NCI-H526 (cell line): Measurements from ENCODE around the gene ACE.

Source experiments
- DNase-seq, 2 experiments: peaks; one replicate each; lab custom pipeline; 2025; lab: John Stamatoyannopoulos, UW

ACE gene

GRCh38 chr17:63491413-63491812 lies 14.6 kb downstream of the ACE start:
- DNase-seq, result no peak

- no peak for DNase-seq
These were observed 15.2 kb downstream of the ACE start for GRCh38 chr17:63491977-63492618.

- no peak for DNase-seq
These were observed 16.1 kb downstream of the ACE start for GRCh38 chr17:63492940-63493339.

GRCh38 chr17:63493411-63493810 lies 16.6 kb downstream of the ACE start:
- DNase-seq, result no peak

DNA sequence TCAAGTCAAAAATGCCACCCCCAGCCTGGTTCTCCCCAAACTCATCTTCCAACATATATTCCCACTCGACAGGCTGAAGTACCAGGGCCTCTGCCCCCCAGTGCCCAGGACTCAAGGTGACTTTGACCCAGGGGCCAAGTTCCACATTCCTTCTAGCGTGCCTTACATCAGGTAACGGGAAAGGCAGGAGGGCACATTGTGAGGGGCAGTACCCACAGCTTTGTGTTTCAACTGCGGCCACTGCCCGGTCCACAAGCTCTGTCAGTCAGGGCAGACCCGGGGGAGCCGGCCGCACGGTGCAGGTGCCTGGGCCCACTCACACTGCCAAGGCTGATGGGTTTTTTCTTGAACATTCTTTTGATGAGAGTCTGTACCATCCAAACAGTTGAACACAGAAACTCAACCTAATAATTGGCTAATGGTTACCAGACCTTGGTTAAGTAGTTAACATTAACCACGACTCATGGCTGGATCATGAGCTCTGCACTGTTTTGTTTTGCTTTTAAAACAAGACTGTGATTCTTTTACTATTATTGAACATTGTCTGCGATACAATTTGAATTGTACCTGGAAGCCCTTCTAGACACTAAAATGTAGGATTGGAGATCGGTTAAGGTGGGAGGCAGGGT lies 17.6 kb downstream of the ACE start:
- DNase-seq, result no peak

DNA sequence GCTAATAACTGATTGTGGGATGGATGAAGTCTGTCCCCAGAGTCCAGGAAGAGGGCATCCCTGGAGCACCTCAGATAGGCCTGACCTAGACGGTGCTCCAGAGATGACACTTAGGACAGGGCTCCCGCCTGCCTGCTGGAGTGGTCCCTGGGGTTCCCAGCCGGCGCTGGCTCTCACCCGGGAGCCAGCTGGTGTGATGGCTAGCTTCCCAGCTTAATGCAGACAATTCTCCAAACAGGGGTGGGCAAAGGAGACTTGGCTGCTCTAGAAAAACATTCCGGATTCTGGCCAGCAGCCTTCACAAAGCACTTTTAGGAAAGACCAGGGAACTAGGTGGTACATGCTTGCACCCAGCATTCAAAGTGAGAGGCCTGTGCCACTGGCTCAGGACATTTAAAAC lies 18.6 kb downstream of the ACE start:
- DNase-seq, result no peak

DNA sequence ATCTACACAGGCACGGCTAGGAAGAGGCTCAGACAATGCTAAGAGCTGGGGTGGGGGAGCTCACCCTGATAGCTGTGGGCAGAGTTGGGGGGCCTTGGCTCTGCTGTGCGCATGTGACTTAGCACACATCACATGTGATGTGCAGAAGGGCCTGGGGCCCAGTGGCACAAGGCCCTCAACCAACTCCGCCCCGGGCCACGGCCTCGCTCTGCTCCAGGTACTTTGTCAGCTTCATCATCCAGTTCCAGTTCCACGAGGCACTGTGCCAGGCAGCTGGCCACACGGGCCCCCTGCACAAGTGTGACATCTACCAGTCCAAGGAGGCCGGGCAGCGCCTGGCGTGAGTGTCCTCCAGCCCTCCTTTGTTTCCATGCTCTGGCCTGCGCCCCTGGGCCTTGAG lies 19.3 kb downstream of the ACE start:
- no peak for DNase-seq

DNA sequence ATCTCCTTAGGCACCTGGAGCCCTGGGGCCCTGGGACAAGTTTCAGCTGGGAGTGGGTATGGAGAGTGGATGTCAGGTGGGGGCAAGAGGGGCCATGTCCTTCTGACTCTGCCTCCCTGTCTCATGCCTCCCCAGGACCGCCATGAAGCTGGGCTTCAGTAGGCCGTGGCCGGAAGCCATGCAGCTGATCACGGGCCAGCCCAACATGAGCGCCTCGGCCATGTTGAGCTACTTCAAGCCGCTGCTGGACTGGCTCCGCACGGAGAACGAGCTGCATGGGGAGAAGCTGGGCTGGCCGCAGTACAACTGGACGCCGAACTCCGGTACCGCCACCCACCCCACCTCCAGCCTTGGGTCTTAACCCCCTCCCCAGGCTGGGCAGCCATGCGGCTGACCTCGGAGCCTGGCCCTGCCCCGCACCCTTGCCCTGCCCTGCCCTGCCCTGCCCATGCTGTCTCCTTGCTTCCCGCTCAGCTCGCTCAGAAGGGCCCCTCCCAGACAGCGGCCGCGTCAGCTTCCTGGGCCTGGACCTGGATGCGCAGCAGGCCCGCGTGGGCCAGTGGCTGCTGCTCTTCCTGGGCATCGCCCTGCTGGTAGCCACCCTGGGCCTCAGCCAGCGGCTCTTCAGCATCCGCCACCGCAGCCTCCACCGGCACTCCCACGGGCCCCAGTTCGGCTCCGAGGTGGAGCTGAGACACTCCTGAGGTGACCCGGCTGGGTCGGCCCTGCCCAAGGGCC lies 20.0 kb downstream of the ACE start:
- no peak for DNase-seq

GRCh38 chr17:63497708-63498483 lies 21.0 kb downstream of the ACE start:
- DNase-seq, result peak; percentile 10 to 62

GRCh38 chr17:63498626-63499195 lies 21.9 kb downstream of the ACE start:
- DNase-seq, result no peak

DNA sequence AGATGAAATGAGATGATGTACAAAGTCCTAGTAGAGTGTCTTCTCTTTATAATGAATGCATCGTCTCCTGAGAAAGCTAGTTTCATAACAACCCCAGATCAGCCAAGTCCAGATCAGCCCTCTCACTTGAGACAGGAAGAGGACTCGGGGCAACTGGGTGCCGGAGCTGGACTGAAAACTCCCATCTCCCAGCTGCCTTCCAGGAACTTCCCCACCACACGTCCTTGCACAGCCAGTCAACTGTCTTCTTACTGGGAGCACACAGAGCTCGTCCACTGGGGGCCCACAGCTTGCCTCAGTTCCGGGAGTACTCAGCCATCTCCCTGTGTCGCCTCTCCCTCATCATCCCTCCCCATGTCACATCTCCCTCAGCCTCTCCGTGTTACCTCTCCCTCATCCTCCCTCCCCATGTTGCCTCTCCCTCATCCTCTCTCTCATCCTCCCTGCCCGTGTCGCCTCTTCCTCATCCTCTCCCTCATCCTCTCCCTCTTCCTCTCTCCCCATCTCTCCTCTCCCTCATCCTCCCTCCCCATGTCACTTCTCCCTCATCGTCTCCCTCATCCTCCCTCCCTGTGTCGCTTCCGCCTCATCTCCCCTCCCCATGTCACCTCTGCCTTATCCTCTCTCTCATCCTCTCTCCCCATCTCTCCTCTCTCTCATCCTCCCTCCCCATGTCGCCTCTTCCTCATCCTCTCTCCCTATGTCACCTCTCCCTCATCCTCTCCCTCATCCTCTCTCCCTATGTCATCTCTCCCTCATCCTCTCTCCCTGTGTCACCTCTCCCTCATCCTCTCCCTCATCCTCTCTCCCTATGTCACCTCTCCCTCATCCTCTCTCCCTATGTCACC lies 23.9 kb downstream of the ACE start:
- DNase-seq, result no peak

DNA sequence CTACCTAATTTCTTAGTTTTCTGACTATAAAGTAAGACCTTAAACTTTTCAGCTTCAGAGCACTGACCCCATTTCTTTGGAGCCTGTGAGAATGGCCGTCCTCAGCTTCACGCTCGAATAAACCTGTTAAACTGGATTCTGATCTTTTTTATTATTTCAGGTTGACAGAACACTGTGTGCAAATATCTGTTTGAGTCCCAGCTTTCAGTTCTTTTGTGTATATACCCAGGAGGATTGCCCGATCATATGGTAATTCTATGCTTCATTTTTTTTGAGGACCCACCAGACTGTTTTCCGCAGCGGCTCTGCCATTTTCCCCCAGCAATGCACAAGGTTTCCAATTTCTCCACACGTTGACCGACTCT lies 26.5 kb downstream of the ACE start:
- peak in 1 of 2 experiments; percentile 42 for DNase-seq

DNA sequence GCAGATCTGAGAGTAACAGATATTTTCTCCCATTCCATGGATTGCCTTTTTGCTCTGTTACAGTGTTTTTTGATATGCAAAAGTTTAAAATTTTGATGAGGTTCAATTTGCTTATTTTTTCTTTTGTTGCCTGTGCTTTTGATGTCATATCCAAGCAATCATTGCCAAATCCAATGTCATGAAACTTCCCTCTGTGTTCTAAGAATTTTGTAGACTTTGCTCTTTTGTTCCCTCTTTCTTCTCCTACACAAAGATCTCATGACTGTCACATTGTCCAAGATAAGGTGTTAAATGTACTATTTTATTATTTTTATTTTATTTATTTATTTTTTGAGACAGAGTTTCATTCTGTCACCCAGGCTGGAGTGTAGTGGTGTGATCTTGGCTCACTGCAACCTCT lies 27.4 kb downstream of the ACE start:
- no peak for DNase-seq

DNA sequence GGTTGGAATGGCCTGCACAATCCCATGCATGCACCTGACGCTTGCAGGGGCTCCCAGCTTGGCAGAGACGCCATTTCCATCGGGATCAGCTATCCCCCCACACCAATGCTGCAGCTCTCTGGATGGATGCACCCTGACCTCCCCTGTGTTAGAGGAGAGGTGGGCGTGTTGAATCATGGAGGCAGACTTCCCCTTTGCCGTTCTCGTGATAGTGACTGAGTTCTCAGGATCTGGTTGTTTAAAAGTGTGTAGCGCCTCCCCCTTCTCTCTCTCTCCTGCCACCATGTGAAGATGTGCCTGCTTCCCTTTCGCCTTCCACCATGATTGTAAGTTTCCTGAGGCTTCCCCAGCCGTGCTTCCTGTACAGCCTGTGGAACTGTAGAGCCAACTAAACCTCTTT lies 28.5 kb downstream of the ACE start:
- DNase-seq, result no peak

DNA sequence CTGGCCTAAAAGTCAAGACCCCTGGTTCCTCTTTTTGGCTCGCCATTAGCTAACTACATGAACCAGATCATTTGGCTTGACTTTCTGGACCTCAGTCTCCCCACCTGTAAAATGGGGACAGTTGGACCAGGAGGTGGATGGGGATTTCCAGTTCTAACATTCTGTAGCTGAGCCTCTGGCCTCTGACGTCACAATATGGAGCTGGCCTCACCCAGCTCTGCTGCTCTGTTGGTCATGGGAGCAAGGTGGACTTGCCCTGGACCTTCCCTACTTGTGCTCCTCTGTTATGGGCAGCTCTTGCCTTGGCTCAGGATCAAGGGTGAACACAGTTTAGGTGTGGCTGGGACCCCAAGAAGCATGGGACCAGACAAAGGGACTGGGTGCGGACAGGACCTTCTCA lies 29.8 kb downstream of the ACE start:
- DNase-seq, result no peak

DNA sequence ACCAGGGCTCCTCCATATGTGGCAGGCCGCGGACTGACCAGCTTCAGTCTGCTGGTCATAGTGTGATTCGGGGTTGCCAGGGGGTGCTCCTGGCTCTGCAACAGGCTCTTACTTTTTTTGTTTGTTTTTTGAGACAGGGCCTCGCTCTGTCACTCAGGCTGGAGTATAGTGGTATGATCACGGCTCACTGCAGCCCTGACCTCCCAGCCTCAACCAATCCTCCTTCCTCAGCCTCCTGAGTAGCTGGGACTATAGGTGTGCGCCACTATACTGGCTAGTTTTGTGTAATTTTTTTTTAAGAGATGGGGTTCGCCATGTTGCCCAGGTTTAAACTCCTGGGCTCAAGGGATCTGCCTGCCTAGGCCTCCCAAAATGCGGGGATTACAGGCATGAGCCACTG lies 34.5 kb downstream of the ACE start:
- DNase-seq, result no peak

DNA sequence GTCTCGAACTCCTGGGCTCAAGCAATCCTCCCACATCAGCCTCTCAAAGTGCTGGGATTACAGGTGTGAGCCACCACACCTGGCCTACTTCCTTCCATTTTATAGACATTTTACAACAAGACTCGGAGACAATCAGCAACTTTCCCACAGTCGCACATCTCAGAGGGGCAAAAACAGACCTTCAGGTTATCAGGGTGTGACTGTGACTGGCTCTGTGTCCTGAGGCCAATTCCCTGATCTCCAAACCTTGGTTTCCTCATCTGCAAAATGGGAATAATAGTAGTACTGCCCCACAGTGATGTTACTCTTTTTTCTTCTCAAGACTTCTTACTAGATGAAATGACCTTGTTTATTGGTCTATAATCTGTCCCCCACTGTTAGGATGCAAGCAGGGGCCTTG lies 35.5 kb downstream of the ACE start:
- no peak for DNase-seq

DNA sequence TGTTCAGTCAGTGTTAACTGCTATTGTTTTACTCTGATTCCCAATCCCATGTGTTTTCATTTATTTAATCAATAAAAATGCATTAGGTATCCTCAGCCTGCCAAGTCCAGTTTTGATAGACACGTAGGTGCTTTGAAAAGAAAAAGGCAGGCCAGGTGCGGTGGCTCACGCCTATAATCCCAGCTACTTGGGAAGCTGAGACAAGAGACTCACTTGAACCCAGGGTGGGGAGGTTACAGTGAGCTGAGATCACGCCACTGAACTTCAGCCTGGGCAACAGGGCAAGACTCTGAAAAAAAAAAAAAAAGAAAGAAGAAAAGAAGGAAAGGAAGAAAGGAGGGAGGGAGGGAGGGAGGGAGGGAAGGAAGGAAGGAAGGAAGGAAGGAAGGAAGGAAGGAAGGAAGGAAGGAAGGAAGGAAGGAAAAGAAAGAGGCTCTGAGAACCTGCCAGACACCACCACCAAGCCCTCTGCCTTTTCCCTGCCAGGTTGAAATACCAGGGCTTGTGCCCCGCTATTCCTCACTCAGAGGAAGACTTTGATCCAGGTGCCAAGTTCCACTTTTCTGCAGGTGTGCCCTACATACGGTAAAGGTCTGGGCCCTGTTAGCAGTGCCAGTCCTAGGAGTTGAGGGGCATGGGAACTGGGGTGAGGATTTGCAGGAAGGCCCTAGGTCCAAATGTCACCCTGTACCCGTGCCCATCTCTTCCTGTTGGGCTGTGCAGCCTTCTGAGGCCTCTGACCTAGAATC lies 36.2 kb downstream of the ACE start:
- no peak for DNase-seq

DNA sequence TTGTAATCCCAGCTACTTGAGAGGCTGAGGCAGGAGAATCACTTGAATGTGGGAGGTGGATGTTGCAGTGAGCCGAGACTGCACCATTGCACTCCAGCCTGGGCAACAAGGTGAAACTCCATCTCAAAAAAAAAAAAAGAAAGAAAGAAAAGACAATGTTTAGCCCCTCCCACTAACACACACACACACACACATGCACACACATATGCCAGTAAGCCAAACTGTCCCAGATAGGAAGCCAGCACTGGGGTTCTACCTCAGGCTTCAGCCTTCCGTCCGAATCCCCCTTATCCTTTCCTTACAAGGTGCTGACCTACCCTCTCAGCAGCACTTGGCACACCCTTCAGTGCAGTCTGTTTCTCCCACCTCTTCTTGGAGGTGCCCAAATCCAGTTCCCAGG lies 37.6 kb downstream of the ACE start:
- DNase-seq, result no peak

DNA sequence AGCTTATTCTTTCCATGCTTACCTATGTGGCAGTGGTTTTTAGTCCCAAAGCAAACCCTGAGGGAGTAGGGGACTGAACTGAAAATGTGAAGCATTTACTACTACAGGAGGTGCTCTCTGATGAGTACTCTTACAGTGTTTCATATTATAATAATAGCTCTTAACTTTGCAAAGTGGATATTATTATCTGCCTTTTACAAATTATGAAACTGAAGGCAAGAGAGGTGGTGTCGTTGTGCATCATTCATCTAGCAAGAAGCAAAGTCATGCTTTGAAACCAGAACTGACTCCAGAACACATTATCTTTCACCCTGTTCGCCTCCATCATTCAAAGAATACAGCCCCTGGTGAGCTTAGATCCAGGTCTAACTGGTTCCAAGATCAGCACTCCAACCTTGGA lies 38.1 kb downstream of the ACE start:
- no peak for DNase-seq

DNA sequence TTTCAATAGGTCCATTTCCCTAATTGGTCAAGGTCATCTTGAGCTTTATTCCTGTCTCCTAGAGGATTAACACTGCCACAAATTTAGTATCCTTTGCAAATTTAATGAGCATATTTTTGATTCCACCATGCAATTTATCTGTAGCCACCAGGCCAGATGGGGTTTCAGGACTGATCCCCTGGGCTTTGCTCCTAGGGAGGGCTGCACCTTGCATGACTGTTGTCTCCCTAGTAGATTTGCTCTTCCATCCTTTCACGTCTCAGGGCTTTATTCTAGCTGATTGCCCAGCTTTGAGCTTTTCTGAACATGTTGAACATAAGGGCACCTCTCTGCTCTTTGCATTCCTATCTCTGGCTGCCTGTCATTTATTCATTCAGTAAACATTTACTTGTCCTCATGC lies 38.6 kb downstream of the ACE start:
- DNase-seq, result no peak
